Measurements from ENCODE around the gene ADGRV1.
"Not testable (repeated sequence)": the region's sequence is repeated elsewhere in the genome, so short reads cannot be mapped to it uniquely, and the experiment has no call there.

Gene ADGRV1

DNA sequence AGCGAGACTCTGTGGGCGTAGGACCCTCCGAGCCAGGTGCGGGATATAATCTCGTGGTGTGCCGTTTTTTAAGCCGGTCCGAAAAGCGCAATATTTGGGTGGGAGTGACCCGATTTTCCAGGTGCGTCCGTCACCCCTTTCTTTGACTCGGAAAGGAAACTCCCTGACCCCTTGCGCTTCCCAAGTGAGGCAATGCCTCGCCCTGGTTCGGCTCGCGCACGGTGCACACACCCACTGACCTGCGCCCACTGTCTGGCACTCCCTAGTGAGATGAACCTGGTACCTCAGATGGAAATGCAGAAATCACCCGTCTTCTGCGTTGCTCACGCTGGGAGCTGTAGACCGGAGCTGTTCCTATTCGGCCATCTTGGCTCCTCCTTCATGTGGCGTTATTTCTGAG is 263.5 kb downstream of the ADGRV1 start:
- DNase-seq (ENCODE audit: low read depth), result not testable (repeated sequence)

DNA sequence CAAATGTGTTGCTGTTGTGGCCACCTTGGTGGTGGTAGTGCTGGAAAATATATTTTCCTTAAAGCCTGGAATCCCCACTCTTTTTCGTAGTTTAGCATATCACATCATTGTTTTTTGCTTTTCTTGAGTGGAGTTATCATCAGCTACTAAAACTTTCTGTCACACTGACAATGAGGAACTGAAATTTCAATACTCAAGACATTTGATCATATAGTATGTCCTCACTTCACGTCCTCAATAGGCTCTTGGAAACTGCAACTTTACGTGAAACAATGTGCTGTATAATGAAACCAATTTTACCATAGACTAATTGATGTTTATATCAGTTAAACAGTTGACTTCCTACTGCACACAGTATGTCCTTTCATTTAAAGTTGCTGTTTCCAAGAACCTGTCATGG is 265.8 kb downstream of the ADGRV1 start:
- DNase-seq (ENCODE audit: low read depth), result no peak

DNA sequence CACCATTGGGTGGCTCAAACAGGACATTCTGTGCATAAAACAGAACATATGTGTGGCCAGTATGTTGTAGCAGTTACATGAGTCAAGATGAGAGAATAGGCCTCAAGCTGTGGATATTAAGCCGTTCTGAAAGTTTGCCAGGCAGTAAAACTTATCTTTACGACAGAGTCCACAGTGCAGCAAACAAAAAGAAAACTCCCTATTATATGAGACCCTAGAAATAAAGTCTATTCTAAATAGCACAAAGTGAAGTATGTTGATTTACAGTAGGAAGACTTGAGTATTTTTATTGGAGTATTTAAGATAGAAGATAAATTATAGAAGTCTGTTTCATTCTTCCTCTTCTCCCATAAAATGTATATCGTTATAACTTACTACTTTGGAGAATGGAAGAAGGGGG is 271.5 kb downstream of the ADGRV1 start:
- no peak for DNase-seq (ENCODE audit: low read depth)

- DNase-seq (ENCODE audit: low read depth), result no peak
Measured at GRCh38 chr5:90833753-90834152, 275.2 kb downstream of the ADGRV1 start.

GRCh38 chr5:90834711-90835110 is 276.1 kb downstream of the ADGRV1 start:
- no peak for DNase-seq (ENCODE audit: low read depth)

DNA sequence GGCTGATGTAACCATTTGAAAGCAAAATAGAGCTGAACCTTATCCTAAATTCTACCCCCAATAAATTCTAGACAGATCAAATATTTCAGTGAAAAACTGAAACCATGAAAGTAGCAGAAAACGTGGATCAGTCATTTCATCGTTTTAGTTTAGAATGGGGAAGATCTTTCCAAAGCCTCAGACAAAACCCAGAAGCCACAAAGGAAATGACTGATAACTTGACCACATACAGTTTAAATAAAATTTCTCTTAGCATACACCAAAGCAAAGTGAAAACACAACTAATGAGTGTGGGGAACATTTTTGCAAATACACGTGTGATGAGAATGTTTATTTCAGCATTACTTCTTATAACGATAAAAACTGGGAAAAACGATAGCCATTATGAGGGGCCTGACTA is 284.8 kb downstream of the ADGRV1 start:
- no peak for DNase-seq (ENCODE audit: low read depth)

- DNase-seq (ENCODE audit: low read depth), result no peak
Measured at GRCh38 chr5:90844931-90845330, 286.3 kb downstream of the ADGRV1 start.

- DNase-seq (ENCODE audit: low read depth), result no peak
Measured at GRCh38 chr5:90845723-90846554, 287.3 kb downstream of the ADGRV1 start.

DNA sequence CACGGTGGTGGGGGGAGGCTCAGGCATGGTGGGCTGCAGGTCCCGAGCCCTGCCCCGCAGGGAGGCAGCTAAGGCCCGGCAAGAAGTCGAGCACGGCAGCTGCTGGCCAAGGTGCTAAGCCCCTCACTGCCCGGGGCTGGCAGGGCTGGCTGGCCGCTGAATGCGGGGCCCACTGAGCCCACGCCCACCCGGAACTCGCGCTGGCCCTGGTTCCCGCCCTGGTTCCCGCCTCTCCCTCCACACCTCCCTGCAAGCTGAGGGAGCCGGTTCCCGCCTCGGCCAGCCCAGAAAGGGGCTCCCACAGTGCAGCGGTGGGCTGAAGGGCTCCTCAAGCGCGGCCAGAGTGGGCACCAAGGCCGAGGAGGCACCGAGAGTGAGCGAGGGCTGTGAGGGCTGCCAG is 289.0 kb downstream of the ADGRV1 start:
- DNase-seq (ENCODE audit: low read depth), result not testable (repeated sequence)

DNA sequence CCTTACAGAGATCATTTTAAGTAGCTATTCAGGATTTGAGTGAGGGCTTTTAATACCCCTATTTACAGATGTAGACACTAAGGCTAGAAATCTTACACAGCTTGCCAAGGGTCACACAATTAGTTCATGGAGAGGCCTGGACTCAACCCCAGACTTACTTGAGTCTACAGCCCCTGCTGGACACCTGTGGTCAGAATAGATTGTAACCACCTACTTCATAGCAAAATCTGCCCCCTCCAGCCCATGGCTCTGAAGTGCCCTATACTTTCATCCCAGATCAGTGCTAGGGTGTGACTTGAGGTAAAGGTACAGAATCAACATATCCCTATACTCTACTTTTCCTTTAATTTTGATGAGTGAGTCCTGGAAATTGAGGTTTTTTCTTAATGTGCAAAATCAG is 291.3 kb downstream of the ADGRV1 start:
- no peak for DNase-seq (ENCODE audit: low read depth)

DNA sequence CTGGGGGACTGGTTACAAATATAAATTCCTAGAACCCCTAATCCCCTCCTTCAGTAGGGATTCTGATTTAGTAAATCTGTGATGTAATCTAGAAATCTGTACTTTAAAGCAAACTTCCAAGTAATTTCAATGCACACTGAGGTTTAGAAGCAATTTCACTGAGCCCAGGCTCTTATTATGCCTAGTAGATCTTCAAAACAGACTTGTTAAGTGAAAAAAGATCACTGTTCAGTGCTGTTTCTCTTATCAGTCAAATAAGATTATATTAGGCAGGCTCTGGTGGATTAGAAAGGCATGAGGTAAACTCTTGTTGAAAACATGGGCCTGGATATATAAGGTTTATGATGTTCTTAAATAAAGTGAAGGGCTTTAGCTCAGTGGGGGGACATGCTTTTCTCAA is 293.9 kb downstream of the ADGRV1 start:
- no peak for DNase-seq (ENCODE audit: low read depth)

- DNase-seq (ENCODE audit: low read depth), result no peak
Measured at GRCh38 chr5:90853750-90854149, 295.2 kb downstream of the ADGRV1 start.

- DNase-seq (ENCODE audit: low read depth), result no peak
Measured at GRCh38 chr5:90854169-90854568, 295.6 kb downstream of the ADGRV1 start.

DNA sequence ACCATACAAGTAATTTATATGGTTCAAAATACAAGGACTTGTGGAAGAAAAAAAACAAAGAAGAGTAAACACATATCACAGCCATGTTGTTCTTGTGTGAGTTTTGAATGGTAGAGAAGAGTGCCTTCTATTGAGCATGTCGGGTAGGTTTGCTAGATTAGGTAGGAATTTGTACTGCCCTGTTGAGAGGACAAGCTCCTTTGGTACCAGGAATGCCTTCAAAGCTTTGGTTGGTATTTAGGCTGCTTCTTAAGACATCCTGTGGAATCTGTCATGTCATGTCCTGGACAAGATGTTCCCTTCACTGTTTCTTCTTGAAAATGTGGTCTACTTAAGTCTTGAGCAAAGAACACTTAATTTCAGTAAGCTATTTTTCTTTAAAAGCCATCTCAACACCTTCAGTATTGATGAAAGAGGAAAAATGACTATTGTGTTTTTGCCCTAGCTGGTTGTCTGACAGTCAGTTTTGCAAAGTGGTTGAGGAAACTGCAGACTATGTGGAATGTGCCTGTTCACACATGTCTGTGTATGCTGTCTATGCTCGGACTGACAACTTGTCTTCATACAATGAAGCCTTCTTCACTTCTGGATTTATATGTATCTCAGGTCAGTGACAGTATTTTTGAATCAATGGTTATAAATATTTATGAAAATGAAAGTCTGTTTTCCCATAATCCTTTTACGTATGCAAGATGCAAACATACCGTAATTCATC is 296.9 kb downstream of the ADGRV1 start:
- DNase-seq (ENCODE audit: low read depth), result no peak

DNA sequence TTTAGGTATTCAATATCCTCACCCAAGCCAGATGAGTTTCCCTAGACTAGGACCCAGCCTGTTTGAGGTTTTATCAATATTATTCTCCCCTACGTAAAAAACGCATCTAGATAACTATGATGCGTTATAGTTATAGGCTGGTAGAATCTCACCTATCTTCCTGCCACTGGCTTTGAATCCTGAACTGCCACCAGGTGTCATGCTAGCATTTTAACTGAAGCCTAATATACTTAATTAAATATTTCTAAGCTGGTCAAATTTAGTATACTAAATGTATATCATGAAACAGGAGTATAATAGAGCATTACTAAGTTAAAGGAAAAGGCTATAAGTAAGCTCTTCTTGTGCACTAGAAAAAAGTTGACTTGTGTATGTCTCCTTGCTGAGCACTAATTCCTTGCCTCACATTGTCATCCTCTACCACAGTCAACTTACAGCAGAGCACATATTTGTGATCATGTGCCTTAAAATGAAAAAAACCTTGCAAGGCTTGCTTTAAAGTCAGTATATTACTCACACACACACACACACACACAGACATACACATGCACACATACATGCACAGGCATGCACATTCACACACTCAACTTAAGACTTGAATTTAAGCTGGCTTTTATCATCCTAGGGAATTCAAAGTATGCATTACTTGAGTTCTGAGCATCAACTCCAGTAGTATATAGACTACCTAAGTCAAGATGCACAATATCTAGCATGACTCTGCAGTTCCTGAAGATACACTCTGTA is 303.4 kb downstream of the ADGRV1 start:
- DNase-seq (ENCODE audit: low read depth), result no peak

DNA sequence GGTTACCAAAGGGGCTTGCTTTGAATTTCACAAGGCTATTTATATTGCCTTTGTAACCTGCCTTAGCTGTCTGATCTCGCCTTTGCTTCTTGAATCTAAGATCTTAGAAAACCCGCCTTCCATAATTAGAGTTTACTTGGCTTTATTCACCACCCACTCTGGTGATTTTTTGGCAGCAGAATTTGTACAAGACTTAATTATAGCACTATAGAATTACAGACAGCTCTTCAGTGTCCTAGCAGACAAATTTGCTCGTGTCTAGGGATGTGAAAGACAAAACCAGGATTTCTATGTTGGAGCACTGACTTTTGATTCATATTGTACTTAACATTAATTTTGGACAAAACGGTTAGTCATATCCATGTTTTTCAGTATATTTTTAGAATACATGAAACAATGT is 306.6 kb downstream of the ADGRV1 start:
- DNase-seq (ENCODE audit: low read depth), result no peak

DNA sequence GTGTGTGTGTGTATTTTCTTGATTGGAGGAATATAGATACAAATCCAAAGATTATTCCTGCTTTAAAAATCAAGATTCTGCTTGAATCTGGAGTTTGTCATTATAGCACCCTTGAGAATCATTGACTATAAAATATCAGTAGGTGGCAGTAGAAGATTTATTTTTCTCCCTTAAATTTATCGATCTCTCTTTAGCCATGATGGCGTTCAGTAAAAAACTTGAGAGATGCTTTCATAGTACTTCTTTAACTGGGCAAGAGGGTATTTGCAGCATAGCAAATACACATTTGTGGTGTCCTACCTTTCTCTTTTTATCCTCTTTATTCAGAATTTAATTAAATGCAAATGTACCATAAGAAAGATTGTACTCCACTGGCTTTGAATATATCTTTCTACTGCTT is 307.7 kb downstream of the ADGRV1 start:
- no peak for DNase-seq (ENCODE audit: low read depth)

GRCh38 chr5:90866915-90867731 is 308.5 kb downstream of the ADGRV1 start:
- DNase-seq (ENCODE audit: low read depth), result no peak

DNA sequence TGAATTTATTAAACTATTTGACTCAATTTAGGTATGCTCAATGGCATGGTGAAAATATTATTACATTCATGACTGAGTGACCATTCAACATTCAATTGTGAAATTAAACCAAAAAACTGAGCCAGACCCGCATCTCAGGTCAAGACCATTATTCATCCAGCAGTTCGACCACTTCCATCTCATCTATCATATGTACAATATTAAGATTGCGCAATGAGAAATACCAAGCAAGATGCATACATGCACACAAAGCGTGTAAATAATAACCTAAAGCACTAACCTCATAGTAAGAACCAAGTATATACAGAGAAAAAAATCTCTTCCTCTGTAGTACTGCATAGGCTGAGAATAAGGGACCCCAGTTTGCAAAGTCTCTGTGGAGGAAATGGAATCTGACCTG is 310.2 kb downstream of the ADGRV1 start:
- no peak for DNase-seq (ENCODE audit: low read depth)

GRCh38 chr5:90871391-90871991 is 312.9 kb downstream of the ADGRV1 start:
- no peak for DNase-seq (ENCODE audit: low read depth)

DNA sequence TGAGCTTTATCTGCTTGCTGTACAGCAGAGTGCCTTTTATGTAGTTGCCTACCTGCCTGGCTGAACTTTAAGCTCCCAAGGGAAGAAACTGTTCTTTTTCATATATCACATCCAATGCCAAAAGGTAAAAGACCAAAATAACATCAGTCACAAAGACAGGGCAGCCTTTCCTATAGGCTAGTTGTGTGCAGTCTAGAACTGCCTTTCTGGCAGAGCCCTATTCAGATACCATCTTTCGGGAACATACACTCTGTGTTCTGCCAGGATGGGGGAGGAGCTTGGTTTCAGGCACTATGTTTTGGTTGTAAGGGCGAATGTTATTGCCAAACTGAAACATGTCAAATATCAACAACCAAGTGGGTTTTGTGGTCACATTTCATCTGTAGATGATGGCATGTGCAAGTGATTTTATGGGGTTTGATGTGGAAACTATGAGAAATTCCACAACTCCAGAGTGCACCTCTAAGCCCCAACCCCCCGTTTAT is 314.5 kb downstream of the ADGRV1 start:
- DNase-seq (ENCODE audit: low read depth), result no peak

Data from stimulated activated CD8-positive, alpha-beta memory T cell treated with anti-CD3 and anti-CD28 coated beads, Interleukin-7, amount 100 ng/mL, for 24 hours (primary cell).